ENCODE data around the gene COL8A2.

The COL8A2 gene

GRCh38 chr1:36091698-36092097 lies 33.3 kb downstream of the COL8A2 start:
- no peak for DNase-seq (ENCODE audit: low read depth in 2 of 2)

- DNase-seq (ENCODE audit: low read depth in 2 of 2) = no peak
Observed at GRCh38 chr1:36091141-36091540, 33.9 kb downstream of the COL8A2 start.

DNA sequence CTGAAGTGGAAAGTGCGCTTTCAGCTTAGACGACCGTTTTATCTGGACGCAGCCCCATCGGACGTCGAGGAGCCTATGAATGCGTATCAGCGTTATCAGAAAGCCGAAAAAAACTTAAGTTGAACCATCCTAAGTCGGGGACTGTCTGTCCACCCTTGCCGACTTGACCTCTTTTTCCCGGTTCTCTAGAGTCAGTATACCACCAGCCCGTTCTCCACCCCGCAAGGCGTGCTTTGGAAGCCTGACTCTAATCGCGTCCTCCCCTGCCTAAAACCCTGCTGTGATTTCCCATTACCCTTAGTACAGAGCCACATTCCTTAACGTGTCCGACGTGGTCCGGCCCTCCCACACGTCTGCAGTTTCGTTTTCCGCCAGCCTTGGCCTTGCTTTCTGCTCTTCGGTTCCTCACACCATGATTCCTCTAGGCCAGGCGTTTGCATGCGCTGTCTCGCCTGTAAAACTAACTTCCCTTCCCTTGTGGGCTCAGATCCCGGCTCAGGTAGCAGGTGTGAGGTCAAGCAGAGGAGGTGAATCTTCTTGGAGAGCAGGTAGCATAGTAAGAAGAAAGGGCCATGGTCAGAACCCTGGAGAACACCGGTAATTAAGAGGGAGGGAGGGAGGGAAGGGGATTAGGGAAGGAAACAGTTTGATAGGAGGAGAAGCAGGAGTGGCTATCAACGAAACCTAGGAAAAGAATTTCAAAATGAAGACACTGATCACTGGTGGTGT lies 35.5 kb downstream of the COL8A2 start:
- DNase-seq (ENCODE audit: low read depth in 2 of 2) = no peak

DNA sequence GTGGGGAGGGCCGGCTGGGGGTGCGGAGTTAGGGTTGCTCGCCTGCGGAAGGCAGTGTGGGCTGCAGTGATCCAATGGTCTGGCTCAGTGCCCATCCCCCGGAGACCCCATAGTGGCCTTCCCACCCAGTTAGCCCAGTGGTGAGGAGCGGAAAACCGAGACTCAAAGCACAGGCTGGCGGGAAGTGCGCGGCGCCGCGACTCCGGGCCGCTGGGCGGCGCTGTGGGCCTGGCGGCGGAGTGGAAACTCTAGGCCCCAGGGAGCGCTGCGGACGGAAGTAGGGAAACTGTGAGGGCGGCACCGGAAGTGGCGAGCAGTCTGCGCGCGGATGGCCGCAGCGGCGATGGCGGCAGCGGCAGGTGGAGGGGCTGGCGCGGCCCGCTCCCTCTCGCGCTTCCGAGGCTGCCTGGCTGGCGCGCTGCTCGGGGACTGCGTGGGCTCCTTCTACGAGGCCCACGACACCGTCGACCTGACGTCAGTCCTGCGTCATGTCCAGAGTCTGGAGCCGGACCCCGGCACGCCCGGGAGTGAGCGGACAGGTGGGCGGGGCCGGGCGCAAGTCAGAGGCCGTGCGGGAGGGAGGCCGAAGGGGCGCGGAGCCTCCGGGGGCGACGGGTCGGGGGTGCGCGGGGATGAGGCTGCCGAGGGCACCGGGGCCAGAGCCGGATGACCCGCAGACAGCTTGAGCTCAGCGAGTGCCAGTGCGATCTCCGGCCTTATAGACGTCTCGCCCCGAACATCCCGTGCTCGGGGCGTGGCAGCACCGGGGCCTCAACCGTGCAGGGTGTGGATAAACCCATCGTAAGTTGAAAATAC lies 36.2 kb downstream of the COL8A2 start, which contains the start of gene ADPRS:
Gene ADPRS (plus strand): TSS at position 316 of the 816 bp plus-strand sequence. CDS start 13 bp downstream, at position 329.
- peak; percentile 85 for DNase-seq (ENCODE audit: low read depth in 2 of 2)

DNA sequence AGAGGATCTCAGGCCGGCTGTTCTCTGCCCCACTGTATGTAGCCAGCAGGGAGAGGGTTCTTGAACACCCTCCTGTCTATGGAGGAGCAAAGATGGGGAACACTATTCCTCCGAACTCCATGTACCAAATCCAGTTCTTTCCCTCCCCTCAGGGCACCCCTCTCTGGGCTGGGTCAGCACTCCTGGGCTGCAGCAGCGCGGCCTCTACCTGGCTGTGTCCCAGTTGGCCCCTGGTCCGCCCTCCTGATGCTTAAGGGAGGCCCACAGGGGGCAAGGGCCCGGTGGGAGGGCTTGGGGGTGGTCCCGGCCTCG lies 36.8 kb downstream of the COL8A2 start:
- DNase-seq (ENCODE audit: low read depth in 2 of 2) = no peak

- DNase-seq (ENCODE audit: low read depth in 2 of 2) = no peak
Observed at GRCh38 chr1:36087233-36088123, 37.5 kb downstream of the COL8A2 start.

GRCh38 chr1:36086529-36087232 lies 38.3 kb downstream of the COL8A2 start:
- no peak for DNase-seq (ENCODE audit: low read depth in 2 of 2)

GRCh38 chr1:36085686-36086526 lies 39.1 kb downstream of the COL8A2 start:
- DNase-seq (ENCODE audit: low read depth in 2 of 2) = no peak

GRCh38 chr1:36085126-36085525 lies 39.9 kb downstream of the COL8A2 start:
- DNase-seq (ENCODE audit: low read depth in 2 of 2) = no peak

DNA sequence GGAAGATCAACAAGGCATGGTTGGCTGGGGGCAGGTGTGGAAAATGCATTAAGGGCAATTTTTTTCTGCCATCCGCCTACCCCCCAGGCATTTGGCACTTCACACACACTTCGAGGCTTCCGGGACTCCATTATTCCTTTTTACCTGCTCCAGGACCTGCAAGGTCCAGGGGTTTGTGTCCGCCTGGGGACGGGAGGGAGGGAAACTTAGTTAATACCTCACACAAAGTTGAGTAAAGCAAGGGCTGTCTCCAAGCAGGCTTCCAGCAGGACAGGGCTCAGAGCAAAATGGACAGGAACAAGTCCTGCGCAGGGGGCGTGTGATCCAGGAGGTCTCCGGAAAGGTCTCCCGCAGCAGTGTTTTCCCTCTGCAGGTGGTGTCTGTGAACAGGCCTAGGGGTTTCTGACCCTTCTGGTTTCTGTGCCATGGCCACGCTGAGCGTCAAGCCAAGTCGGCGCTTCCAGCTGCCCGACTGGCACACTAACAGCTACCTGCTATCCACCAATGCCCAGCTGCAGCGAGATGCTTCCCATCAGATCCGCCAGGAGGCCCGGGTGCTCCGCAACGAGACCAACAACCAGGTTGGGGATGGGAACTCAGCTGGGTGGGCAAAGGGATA lies 40.4 kb downstream of the COL8A2 start:
- no peak for DNase-seq (ENCODE audit: low read depth in 2 of 2)

DNA sequence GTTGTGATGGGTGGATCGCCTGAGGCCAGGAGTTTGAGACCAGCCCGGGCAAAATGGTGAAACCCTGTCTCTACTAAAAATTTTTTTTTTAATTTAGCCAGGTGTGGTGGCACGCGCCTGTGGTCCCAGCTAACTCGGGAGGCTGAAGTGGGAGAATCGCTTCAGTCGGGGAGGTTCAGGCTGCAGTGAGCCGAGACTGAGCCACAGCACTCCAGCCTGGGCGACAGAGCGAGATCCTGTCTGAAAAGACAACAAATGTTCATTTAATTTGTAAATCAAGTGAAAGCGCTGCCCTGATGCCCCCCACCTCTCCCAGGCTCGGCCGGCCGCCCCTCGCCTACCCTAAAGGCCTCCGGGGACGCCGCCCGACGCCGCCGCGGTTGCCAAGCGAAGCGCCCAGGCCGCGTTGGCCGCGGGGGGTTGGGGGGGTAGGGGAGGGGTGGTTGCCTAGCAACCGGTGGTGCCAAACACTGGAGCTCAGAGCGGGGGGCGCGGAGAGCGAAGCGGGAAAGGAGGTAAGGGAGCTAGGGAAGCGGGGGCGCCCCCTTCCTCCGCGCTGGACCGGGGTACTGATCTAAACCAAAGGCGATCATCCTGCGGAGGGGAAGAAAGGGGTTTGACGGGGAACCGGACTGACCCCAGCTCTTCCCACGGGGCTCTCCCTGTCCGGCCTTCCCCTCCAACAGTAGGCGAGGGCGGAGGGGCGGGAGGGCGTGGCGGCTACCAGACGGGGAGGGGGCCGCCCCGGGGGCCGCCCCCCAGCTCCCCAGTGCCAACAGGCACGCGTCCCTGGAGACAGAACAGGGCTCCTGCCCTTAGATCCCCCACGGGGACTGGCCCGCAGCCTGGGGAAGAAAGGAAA lies 41.2 kb downstream of the COL8A2 start, which contains the start of gene TEKT2:
Gene TEKT2 (plus strand): TSS at position 460 of the 862 bp plus-strand sequence. CDS start 828 bp downstream, outside the sequence.
- no peak for DNase-seq (ENCODE audit: low read depth in 2 of 2)

GRCh38 chr1:36083219-36083618 lies 41.8 kb downstream of the COL8A2 start:
- no peak for DNase-seq (ENCODE audit: low read depth in 2 of 2)

DNA sequence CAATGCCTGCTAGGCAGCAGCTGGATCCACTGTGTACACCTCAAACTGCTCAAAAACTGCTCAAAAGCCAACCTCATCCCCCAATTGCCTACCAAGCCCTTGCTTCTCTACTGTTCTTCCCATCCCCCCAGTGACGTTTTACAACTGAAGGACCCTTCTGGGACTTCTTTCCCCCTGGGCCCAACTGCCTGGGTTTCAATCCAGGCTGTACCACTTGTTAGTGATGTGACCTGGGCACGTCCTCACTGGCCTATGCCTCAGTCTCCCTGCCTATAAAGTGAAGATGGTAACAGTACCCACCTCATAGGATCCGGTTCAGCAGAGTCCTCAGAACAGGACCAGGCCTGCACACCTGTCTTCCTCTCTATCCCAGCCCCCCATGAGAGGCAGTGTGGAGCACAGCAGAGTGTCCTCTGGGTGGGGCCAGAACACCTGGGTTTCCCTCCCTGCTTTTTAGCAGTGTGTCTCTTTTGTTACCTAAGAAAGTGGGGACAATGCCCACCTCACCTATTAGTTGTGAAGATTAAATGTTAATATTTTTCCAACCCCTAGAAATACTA lies 43.0 kb downstream of the COL8A2 start:
- no peak for DNase-seq (ENCODE audit: low read depth in 2 of 2)

- DNase-seq (ENCODE audit: low read depth in 2 of 2) = no peak
Observed at GRCh38 chr1:36080801-36081200, 44.2 kb downstream of the COL8A2 start.

GRCh38 chr1:36080236-36080635 lies 44.8 kb downstream of the COL8A2 start:
- DNase-seq (ENCODE audit: low read depth in 2 of 2) = no peak

DNA sequence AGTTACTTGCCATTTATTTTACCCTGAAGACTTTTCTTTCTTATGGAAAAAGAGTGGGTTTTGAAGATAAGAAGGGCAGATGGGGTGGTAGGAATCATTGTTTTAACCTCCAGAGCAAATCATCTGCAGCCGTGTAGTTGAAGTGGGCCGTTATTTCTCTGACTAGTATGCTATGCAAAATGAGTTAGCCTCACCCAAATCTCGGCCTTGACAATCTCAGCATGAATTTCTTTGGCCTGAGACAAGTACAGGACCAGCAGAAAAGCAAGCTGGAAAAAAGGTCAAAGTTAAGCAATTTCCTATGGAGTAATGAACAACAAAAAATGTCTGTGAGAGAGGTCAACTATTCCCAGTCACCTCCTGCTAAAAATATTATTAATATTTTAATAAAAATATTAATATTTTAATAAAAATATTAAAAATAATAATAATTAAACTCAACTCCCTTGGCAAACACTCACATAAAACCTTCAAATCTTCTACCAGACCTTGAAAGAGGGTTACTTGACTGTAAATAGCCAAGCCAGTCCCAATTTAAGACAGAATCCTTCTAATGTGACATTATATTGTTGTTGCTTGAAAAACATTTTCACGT lies 47.9 kb downstream of the COL8A2 start:
- DNase-seq (ENCODE audit: low read depth in 2 of 2) = no peak

DNA sequence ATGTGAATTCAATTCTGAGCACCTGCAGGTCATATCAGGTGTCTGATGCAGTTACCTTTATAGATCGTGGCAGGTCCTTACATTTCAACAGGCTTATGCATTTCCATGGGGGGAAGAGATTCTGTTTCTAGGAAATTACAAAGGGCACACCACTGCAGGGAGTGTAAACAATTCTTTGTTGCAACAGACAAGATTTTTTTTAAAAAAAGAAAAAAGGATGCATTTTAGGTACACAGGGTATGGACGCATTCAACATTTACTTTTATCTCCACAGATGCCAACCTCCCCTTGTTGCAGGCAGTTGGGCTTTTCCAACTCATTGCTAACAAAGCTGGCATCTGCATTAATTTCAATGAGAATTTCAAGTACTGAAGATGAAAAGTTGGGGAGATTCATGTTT lies 54.7 kb downstream of the COL8A2 start:
- no peak for DNase-seq (ENCODE audit: low read depth in 2 of 2)

DNA sequence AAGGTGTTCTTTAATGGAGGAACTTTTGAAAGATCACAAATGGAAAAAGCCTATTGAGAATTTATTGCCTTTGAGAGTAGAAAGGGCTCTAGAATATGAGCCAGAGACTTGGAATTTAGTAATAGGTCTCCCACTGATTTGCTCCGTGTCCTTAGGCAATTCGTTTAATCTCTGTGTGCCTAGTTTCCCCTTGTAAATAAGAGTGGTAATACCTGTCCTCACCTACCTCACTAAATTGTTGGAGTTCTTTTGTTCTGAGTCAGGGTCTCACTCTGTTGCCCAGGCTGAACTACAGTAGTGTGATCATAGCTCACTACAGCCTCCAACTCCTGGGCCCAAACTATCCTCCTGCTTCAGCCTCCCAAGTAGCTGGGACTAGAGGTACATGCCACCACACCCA lies 56.2 kb downstream of the COL8A2 start:
- no peak for DNase-seq (ENCODE audit: low read depth in 2 of 2)
